Choroid plexus epithelial cell (primary cell): ENCODE results near the gene DPP6.

Experiments
- DNase-seq: peaks from one replicate; pipeline ENCODE4 v3.0.0-alpha.2; 2010; ENCODE audit warnings: low read depth
- H3K4me3 ChIP-seq: 2 replicates; pipeline ENCODE4 v1.5.1; 2011; ENCODE audit warnings: low read depth, mild to moderate bottlenecking, control low read depth, low read length, moderate library complexity
- CTCF ChIP-seq: conservative IDR thresholded peaks from 2 replicates; pipeline ENCODE4 v1.5.1; 2011; ENCODE audit warnings: low read depth, mild to moderate bottlenecking, control low read depth, inconsistent platforms, low read length, moderate library complexity

DPP6 gene

DNA sequence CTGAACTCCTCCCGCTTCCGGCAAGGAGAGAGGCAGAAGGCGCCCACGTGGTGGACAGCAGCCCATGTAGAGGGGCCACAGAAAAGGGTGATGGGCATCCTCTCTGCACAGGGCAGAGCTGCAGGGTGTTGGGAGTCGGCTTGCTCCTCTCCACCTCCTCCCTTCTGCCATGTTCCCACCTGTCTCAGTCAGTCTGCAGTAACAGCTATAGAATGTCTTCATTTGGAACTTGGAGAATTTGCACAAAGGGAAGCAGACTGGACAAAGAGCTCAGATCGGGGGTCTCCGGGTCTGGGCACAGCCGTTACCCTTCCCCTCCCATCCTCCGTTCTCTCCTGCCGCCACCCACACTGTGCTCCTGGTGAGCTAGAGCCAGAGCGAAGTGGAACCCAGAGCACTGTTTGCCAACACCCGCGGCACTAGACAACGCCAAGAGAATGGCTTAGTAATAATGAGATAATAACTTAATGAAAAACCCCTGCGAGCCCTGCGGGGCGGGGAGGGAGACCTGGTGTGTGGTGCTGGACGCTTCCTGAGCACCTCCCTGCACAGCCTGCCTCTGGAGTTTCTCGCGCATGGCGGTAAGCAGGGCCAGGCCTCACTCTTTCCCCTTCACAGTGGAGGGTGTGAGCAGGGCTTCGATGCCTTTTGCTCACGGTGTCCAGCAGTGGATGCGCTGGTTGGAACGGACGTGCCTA is 696.0 kb downstream of the DPP6 start:
- no peak for DNase-seq
- no peak for TF ChIP-seq CTCF
- H3K4me3 ChIP-seq, result no peak overlapping the region

GRCh38 chr7:154750353-154750801 is 698.2 kb downstream of the DPP6 start:
- no peak for TF ChIP-seq CTCF
- no peak overlapping the region for H3K4me3 ChIP-seq
- DNase-seq, result no peak

- DNase-seq, result no peak
- no peak for TF ChIP-seq CTCF
- H3K4me3 ChIP-seq, result no peak overlapping the region
Measured at GRCh38 chr7:154753226-154753625, 701.0 kb downstream of the DPP6 start.

DNA sequence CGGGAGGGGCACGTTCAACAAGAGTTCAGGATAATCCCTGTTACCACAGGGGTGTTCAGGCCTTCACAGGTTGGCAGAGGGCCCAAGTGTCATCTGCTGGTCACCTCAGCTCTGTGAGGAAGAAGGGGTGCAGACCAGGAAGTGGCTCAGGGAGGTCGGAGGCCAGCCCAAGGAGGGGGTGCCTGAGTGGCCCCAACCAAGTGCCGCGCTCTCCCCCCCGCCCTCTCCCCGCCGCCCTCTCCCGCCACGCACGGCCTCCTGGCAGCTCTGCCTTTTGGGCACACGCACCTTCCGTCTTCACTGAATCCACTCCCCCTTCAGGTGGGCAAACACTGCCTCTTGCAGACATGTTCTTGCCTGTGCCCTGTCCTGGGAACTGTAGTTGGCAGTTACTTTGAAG is 705.6 kb downstream of the DPP6 start:
- no peak overlapping the region for H3K4me3 ChIP-seq
- no peak for TF ChIP-seq CTCF
- DNase-seq, result no peak

GRCh38 chr7:154759989-154760388 is 707.8 kb downstream of the DPP6 start:
- no peak for TF ChIP-seq CTCF
- DNase-seq, result no peak
- H3K4me3 ChIP-seq, result no peak overlapping the region

DNA sequence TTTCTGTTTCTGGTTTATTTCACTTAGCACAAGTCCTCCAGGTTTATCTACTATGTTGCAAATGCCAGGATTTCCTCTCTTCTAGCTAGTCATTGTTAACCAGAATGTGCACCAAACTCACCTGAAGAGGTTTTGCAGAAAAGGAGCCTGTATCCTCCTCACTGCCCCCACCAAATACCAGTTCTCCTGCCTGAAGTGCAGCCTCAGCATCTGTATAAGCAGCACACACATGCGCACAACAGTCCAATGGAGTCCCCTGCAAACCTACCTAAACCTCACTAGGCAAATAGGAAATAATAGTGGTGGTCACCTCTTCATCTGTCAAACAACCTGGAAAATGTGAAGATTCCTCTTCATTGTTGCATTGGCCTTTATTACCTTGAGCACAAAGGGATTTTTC is 712.9 kb downstream of the DPP6 start:
- DNase-seq, result no peak
- H3K4me3 ChIP-seq, result no peak overlapping the region
- TF ChIP-seq CTCF, result no peak

DNA sequence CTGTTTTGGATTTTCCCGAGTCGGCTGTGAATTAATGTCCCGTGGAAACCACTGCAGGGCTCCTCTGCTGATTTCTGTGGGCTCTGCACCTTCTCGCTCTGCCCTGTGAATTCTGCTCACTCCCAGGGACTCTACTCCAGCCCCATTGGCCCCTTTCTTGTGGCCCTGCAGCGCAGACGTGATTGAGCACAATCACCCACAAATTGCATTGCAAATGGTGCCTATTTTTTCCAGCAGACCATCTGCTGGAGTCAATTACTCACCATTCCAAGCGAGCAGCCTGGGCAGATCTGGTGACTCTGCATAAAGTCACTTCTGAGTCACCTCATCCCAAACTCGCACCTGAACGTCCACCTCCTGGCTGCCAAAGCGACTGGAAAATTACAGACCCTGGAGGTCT is 714.9 kb downstream of the DPP6 start:
- DNase-seq, result no peak

More for the DNA sequence above, 714.9 kb downstream of the DPP6 start:
- TF ChIP-seq CTCF, result no peak
- H3K4me3 ChIP-seq, result no peak overlapping the region
